Testis (tissue), 3 donors: ENCODE data around the gene HNRNPC. TPM values are rescaled to one million over a fixed set of nuclear protein-coding genes. Genes with fewer than 3 reads are reported as not detected.

Experiments used
- DNase-seq: peaks from one replicate; pipeline ENCODE4 v3.0.0-alpha.2; 2019
- H3K27ac ChIP-seq, 2 donors: fragments of 200-600 bp; sonication (generic); one replicate each; pipeline ENCODE4 v1.5.1; 2019
- H3K27me3 ChIP-seq: fragments of 200-600 bp; sonication (generic); one replicate; pipeline ENCODE4 v1.5.1; 2019
- H3K36me3 ChIP-seq: fragments of 200-600 bp; sonication (generic); one replicate; pipeline ENCODE4 v1.5.1; 2017; ENCODE audit warnings: low read depth; ENCODE audit errors: missing control alignments
- H3K4me1 ChIP-seq: fragments of 200-600 bp; sonication (generic); one replicate; pipeline ENCODE4 v1.5.1; 2019
- H3K4me3 ChIP-seq, 2 donors: fragments of 200-600 bp; sonication (generic); one replicate each; pipeline ENCODE4 v1.5.1; 2017 to 2019
- H3K9me3 ChIP-seq: fragments of 200-600 bp; sonication (generic); one replicate; pipeline ENCODE4 v1.5.1; 2017
- CTCF ChIP-seq, 3 experiments: fragments of 450-650 bp in 2 of 3; fragments of 200-600 bp in 1 of 3; sonication (generic) in 1 of 3; IDR thresholded peaks; one replicate each; pipeline ENCODE4 v1.5.1; 2016 to 2019; ENCODE audit warnings: antibody characterized with exemption in 3 of 3, mild to moderate bottlenecking in 2 of 3, moderate library complexity in 1 of 3
- POLR2A ChIP-seq: fragments of 450-650 bp; IDR thresholded peaks from one replicate; pipeline ENCODE4 v1.6.1; 2017; ENCODE audit warnings: antibody characterized with exemption, mild to moderate bottlenecking, moderate library complexity
- WGBS, 2 donors: methylation state at CpG; one replicate each; pipeline ENCODE4 v1.1.5; 2018; 5-methylcytosine and 5-hydroxymethylcytosine counted together
- intact Hi-C: fragments of 100-400 bp; cut with DNase I; formaldehyde crosslinking; loops from one replicate; pipeline ENCODE4 v1.15.1; 2023; ENCODE audit warnings: low total_unique reads
- polyA plus RNA-seq: library from polyadenylated mRNA; stranded (reverse); fragments of 350-450 nt; fragmentation: Illumina TruSeq; extraction: RNeasy Lipid Tissue Mini Kit (QIAGEN cat#74804); gene quantifications from one replicate; pipeline ENCODE4 v1.2.3, GENCODE V29; 2014; ENCODE audit warnings: low read depth, low replicate concordance; ENCODE audit not compliant: insufficient read depth
- total RNA-seq, 2 donors: library from RNA; depleted of rRNA; stranded (reverse); fragments of >200 nt; gene quantifications; one replicate each; pipeline ENCODE4 v1.2.3, GENCODE V29; 2016

Gene HNRNPC
- total and polyA plus RNA-seq, 3 donors from 2014 or later: 317 to 443 (median 399) TPM

GRCh38 chr14:21162081-21162480 lies 107.2 kb downstream of the HNRNPC start:
- no peaks in the 10 kb centered on the region for H3K27me3 ChIP-seq
- TF ChIP-seq CTCF (IDR thresholded peaks at IDR 0.05): no peak
- no peak for TF ChIP-seq POLR2A
- intact Hi-C loops: no loop called here
- no peaks in the 10 kb centered on the region for H3K9me3 ChIP-seq
- 73 to 78% methylated on average over 5 of the region's 5 CpGs for WGBS, 2 donors
- H3K4me1 ChIP-seq: no peaks in the 10 kb centered on the region
- no peak for DNase-seq
- H3K36me3 ChIP-seq: no peaks in the 10 kb centered on the region
- H3K27ac ChIP-seq: no peak overlapping the region
- no peak overlapping the region for H3K4me3 ChIP-seq

DNA sequence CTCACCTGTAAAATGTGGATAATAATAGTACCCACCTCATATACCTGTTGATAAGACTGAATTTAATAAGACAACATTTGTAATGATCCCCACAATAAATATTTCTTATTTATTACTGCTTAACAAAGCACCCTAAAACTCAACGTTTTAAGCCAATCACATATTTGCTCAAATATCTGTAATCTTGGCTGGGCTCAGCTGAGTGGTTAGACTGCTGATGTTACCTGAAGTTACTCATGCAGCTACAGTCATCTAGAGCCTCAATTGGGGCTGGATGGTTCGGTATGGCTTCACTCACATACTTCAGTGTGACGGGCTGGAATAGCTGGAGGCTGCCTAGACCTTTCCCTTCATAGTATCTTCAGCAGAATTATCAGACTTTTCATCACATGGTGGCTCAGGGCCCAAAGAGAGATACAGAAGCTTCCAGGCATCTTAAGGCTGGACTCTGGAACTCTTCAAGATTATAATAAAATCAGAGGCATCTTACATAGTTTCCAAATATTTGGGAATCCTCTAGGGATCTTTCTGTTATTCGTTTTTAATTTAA lies 109.1 kb downstream of the HNRNPC start:
- H3K36me3 ChIP-seq: no peaks in the 10 kb centered on the region
- intact Hi-C loops: no loop called here
- H3K4me3 ChIP-seq: no peak overlapping the region
- 81 to 82% methylated on average over 4 of the region's 4 CpGs for WGBS, 2 donors
- no peak for DNase-seq
- no peak for TF ChIP-seq POLR2A
- TF ChIP-seq CTCF (IDR thresholded peaks at IDR 0.05): no peak
- H3K27ac ChIP-seq: no peak overlapping the region
- H3K9me3 ChIP-seq: no peaks in the 10 kb centered on the region
- H3K27me3 ChIP-seq: no peaks in the 10 kb centered on the region
- H3K4me1 ChIP-seq: no peaks in the 10 kb centered on the region

Other genes with a start within 250 kb of the HNRNPC start
- gene NDRG2, start 244.4 kb downstream of the HNRNPC start, total RNA-seq: 100 to 1,000 TPM in 1 of 2 donors, 10 to 100 TPM in 1; 98.4 to 106 TPM
- gene NDRG2, start 244.4 kb downstream of the HNRNPC start, polyA plus RNA-seq: 85.6 TPM
- gene TPPP2, start 239.2 kb downstream of the HNRNPC start, total RNA-seq: 100 to 1,000 TPM in 1 of 2 donors, 10 to 100 TPM in 1; 94.3 to 201 TPM
- 490 TPM for gene TPPP2, start 239.2 kb downstream of the HNRNPC start, polyA plus RNA-seq
- gene RNASE13, start 234.6 kb downstream of the HNRNPC start, total RNA-seq: not detected
- not detected for gene RNASE13, start 234.6 kb downstream of the HNRNPC start, polyA plus RNA-seq
- under 1 TPM; 0.43 to 0.55 TPM for gene RNASE7, start 227.1 kb downstream of the HNRNPC start, total RNA-seq
- gene RNASE7, start 227.1 kb downstream of the HNRNPC start, polyA plus RNA-seq: 0.24 TPM
- not detected for gene RNASE8, start 211.6 kb downstream of the HNRNPC start, total RNA-seq
- gene RNASE8, start 211.6 kb downstream of the HNRNPC start, polyA plus RNA-seq: not detected
- gene ARHGEF40, start 199.1 kb downstream of the HNRNPC start, total RNA-seq: 10 to 100 TPM; 30.5 to 36.9 TPM
- 22.0 TPM for gene ARHGEF40, start 199.1 kb downstream of the HNRNPC start, polyA plus RNA-seq
- gene ZNF219, start 170.8 kb downstream of the HNRNPC start, total RNA-seq: 10 to 100 TPM; 42.8 to 64.8 TPM
- gene ZNF219, start 170.8 kb downstream of the HNRNPC start, polyA plus RNA-seq: 17.7 TPM
- gene TMEM253, start 168.4 kb downstream of the HNRNPC start, total RNA-seq: under 1 TPM in 1 of 2 donors, not detected in 1; 0.50 TPM
- gene TMEM253, start 168.4 kb downstream of the HNRNPC start, polyA plus RNA-seq: 0.65 TPM
- gene OR5AU1, start 113.4 kb downstream of the HNRNPC start, total RNA-seq: under 1 TPM in 1 of 2 donors, not detected in 1; 0.43 TPM
- gene OR5AU1, start 113.4 kb downstream of the HNRNPC start, polyA plus RNA-seq: not detected
- gene RPGRIP1, start 10.6 kb upstream of the HNRNPC start, total RNA-seq: 10 to 100 TPM; 35.7 to 38.9 TPM
- gene RPGRIP1, start 10.6 kb upstream of the HNRNPC start, polyA plus RNA-seq: 110 TPM
- 100 to 1,000 TPM; 104 to 112 TPM for gene SUPT16H, start 114.6 kb upstream of the HNRNPC start, total RNA-seq
- gene SUPT16H, start 114.6 kb upstream of the HNRNPC start, polyA plus RNA-seq: 99.5 TPM
- gene CHD8, start 186.7 kb upstream of the HNRNPC start, total RNA-seq: 10 to 100 TPM; 82.8 to 87.4 TPM
- 67.3 TPM for gene CHD8, start 186.7 kb upstream of the HNRNPC start, polyA plus RNA-seq
- 10 to 100 TPM; 32.9 to 40.1 TPM for gene RAB2B, start 207.5 kb upstream of the HNRNPC start, total RNA-seq
- 36.4 TPM for gene RAB2B, start 207.5 kb upstream of the HNRNPC start, polyA plus RNA-seq
- 10 to 100 TPM; 64.4 to 72.6 TPM for gene TOX4, start 207.8 kb upstream of the HNRNPC start, total RNA-seq
- gene TOX4, start 207.8 kb upstream of the HNRNPC start, polyA plus RNA-seq: 120 TPM
- 10 to 100 TPM; 65.7 to 66.3 TPM for gene METTL3, start 241.9 kb upstream of the HNRNPC start, total RNA-seq
- gene METTL3, start 241.9 kb upstream of the HNRNPC start, polyA plus RNA-seq: 81.1 TPM